Activated T-helper 9 cell treated with anti-CD3 and anti-CD28 coated beads, Interleukin-2, amount 50 U/mL, for 16 hours (primary cell): ENCODE measurements around the gene FAM124B.
"Not testable (repeated sequence)": the region's sequence is repeated elsewhere in the genome, so short reads cannot be mapped to it uniquely, and the experiment has no call there.

Experiments
- DNase-seq: peaks from one replicate; pipeline ENCODE4 v3.0.0-alpha.2; 2020; ENCODE audit warnings: low read depth

The FAM124B gene

GRCh38 chr2:224412141-224413015, 10.5 kb upstream of the FAM124B start:
- DNase-seq: no peak

- no peak for DNase-seq
Observed at GRCh38 chr2:224410946-224411561, 9.1 kb upstream of the FAM124B start.

- no peak for DNase-seq
Observed at GRCh38 chr2:224408676-224409075, 6.8 kb upstream of the FAM124B start.

- no peak for DNase-seq
Observed at GRCh38 chr2:224407241-224407701, 5.4 kb upstream of the FAM124B start.

DNA sequence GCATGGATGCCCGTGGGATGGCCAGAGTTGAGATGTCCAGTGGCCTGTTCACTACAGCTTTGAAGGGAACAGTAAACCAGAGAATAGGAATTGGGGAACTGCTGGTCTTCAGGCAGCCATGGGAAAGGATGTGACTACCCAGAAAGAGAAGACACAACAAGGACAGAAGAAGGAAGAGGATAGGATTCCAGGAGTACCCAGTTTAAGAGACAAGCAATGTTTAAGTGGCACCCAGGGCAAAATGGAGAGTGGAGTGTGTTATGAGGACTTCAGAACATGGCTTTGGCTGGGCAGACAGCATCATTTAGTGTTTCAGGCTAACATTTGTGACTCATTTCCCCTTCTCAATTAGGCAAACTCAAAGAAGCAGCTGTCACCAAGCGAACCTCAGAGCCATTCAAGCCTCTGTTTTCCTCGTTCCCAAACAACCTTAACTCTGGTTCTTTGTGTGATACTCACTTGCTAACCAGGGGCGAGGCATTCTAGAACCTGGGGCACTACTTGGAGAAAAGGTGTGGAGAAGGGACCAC, 4.0 kb upstream of the FAM124B start:
- DNase-seq: no peak

DNA sequence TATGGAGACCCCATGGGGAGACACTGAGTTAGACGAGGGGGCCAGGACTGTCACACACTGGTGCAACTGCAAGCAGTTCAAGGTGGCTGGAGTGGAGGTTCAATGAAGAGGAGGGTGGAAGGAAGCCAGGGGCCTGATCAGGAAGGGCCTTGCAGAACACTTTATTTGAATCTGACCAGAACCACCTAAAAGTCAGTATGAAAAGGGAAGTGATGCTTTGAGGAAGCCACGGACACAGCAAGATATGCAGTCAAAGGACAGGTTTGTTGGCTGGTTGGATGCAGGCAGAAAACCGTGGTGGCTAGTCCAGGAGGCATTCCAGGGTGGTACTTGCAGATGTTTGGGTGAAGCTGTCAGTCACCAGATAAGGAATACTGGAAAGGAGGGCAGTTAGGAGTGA, 3.5 kb upstream of the FAM124B start:
- no peak for DNase-seq

GRCh38 chr2:224404796-224405195, 2.9 kb upstream of the FAM124B start:
- no peak for DNase-seq

- DNase-seq: no peak
Observed at GRCh38 chr2:224403657-224404056, 1.8 kb upstream of the FAM124B start.

DNA sequence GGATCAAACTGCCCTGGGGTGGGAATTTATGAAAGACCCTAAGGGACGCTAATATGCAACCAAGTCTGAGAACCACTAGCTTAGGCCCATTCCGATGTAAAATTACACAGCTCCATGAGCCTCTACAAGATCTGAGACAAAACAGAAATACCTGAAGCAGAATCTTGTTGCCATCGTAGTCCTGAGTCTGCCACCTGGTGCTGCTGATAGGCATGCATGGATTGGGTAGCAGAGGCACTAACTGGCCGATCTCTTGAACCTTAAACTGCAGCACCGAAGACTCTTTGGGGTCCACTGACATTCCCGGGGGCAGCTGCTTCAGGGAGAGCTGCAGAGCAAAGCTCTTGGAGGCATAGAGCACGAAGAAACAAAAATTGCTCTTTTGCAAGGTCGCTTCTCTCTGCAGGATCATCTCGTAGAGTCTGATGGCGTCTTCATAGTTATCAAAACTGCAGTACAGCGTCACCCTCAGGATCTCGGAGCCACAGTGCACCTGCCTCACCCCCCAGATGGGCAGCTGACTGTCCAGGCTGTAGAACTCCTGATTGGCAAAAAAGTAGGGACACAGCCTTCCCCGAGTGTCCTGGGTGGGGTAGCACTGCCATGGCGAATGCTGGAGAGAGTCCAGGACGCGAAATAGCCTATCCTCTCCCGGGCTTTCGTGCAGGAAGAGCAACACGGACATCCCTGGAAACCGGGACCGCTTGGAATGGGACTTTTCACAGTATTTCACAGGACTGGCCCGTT, 848 bp downstream of the FAM124B start:
- DNase-seq: no peak

GRCh38 chr2:224400174-224400810, 1.6 kb downstream of the FAM124B start:
- no peak for DNase-seq

GRCh38 chr2:224398289-224398688, 3.6 kb downstream of the FAM124B start:
- no peak for DNase-seq

DNA sequence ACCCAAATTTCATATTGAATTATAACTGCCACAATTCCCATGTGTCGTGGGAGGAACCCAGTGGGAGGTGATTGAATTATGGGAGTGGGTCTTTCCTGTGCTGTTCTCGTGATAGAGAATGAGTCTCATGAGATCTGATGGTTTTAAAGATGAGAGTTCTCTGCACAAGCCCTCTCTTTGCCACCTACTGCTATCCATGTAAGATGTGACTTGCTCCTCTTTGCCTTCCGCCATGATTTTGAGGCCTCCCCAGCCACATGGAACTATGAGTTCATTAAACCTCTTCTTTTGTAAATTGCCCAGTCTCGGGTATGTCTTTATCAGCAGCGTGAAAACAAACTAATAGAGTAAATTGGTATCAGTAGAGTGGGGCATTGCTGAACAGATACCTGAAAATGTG, 4.8 kb downstream of the FAM124B start:
- not testable (repeated sequence) for DNase-seq

DNA sequence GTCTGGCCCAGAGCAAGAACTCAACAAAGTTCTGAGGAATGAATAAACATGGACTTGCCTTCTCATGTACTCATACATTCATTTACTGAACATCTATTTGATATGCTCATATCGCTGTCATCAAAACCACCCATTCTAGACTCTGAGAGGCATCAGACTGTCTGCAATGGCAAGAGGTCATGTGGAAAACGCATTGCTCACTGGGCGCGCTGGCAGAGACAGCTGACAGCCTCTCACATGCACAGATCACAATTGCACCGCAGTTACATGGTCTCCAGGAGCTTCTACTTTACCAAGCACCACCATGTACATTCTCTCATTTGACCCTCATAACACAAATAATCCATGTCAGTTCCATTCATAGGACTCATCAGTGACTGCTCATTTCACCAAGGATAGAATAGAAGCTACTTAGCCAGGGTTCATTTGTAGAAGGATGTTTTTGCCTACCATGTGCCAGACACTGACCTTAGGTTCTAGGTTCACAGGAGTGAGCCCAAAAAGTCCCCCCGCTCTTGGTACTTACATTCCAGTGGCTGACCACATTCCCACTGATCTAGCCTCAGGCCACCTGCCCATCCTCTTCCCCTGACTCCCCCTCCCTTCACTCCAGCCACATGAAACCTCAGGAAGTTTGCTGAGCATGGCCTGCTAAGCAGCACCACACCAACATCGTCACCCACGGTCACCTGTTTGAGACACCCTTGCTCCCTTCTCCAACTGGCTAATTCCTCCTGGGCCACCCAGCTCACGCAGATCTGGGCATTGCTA, 6.1 kb downstream of the FAM124B start:
- no peak for DNase-seq

DNA sequence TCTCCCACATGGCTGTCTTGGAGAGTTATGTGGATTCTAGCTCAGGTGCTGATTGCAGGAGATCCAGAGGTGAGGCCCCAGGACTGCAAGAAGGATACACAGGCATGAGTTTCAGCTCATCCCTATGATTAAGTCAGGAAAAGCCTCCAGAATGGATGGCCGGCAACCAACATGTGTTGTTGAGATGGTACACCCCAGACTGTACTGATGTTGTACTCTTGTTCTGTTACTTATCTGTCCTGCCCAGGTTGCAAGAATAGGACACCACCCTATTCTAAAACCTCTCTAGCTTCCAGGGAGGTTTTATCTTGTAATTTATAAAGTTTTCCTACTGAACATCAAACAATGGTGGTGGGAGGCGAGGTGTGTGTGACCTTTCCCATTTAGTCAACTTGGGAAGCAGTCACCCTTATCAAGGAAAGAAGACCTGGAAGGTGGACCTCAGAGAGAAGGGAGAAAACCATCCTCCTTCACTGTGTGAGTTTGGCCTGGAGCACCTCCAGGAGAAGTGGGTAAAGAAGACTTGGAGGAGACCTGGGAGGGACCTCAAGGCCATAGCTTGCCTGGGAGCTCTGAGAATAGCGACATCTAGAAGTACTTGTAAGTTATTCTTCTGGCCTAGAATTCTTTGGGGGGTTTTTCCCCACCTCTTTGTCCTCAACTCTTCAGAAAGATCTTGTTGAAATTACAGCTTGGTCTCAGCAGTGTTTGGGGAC, 8.6 kb downstream of the FAM124B start:
- no peak for DNase-seq

- no peak for DNase-seq
Observed at GRCh38 chr2:224392545-224392944, 9.4 kb downstream of the FAM124B start.

DNA sequence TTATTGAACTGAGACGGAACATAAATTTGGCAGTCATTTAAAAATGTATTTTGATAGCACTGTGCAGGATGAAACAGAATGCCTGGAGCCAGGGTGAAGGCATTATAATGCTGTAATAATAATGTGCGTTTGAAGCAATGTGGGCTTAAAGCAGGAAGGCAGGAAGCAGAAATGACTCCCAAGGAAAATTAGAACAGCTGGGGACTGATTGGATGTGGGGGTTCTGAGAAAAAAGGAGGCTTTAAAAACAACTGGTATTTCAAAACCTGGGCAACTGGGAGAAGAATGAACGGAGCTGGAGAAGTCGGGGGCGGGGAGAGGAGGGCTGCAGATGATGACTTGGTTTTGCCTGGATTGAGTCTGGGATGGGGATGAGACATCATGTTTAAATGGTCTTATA, 12.6 kb downstream of the FAM124B start:
- no peak for DNase-seq

- DNase-seq: no peak
Observed at GRCh38 chr2:224386876-224387275, 15.0 kb downstream of the FAM124B start.

DNA sequence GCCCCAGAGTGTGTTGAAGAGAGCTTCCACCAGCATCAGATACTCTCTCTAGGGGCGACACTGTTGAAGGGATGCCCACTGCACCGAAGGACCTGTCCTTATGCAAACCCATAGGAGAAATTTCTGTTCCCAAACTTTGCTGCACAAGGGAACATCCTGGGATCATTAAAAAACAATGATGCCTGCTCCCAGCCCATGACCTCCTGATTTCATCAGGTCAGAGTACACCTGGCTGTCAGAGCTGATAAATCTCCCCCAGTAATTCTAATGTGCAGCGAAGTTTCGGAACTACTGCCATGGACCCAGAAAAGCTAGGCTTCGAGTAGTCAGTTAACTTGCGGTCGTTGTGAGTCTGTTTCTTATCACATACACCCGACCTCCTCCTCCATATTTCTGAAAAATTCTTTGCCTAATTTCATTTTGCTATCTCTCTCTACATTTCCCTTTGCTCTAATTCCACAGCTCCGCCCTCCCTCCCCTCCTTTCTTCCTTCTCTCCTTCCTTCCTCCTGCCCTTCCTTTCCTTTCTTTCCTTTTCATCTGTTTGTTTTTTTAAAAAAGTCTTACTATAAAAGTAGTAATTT, 18.8 kb downstream of the FAM124B start:
- no peak for DNase-seq

DNA sequence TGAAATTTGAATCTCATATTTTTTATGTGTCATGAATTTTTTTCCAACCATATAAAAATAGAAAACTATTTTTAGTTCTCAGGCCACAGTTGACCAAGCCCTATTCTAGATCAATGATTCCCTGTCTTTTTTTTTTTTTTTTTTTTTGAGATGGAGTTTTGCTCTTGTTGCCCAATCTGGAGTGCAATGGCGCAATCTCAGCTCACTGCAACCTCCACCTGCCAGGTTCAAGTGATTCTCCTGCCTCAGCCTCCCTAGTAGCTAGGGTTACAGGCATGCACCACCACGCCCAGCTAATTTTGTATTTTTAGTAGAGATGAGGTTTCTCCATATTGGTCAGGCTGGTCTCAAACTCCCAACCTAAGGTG, 19.6 kb downstream of the FAM124B start:
- DNase-seq: not testable (repeated sequence)
